Measurements from ENCODE around the gene INPP5K.
"Not testable (repeated sequence)": the region's sequence is repeated elsewhere in the genome, so short reads cannot be mapped to it uniquely, and the experiment has no call there.

INPP5K gene

DNA sequence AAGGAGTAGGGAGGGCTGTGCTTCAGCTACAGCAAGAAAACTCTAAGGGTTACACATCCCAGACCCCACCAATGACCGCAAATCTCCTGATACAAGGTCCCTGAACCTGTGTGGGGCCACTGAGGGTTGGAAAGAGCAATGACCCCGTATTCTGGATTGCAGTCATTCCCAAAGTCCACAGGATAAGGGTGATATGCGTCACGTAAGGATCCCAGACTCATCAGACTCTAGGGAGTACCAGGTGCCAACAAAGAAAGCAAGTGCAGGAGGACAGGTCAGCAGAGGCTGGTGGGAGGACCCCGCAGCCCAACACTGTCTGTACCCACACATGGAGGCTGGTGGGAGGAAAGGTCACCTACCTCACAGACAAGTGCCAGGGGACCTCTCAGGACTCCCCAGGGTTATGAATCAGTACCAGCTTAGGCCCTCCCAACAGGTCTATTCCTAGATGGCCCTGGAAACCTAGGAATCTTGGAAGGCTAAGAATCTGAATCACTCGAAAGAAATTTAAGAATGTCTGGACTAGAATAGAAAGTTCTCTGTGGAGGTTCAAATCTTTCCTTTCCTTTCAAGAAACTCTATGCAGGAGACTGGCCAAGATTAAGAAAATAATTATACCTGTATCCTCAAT is 30.0 kb upstream of the INPP5K start:
- DNase-seq = no peak

DNA sequence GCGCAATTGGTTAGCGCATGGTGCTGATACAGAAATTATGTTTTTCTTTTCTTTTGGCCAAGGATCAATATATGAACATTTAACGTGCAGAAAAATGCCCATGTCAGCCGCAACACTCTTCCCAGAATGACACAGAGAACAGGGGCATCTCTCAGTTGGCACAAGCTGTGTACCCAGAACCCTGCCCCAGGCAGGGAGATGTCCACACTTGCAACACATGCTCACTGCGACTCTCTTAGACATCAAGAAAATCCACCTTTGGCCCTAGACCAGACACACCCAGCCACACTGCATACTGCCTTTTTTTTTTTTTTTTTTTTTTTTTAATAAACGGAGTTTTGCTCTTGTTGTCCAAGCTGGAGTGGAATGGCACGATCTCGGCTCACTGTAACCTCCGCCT is 29.2 kb upstream of the INPP5K start:
- DNase-seq = no peak

DNA sequence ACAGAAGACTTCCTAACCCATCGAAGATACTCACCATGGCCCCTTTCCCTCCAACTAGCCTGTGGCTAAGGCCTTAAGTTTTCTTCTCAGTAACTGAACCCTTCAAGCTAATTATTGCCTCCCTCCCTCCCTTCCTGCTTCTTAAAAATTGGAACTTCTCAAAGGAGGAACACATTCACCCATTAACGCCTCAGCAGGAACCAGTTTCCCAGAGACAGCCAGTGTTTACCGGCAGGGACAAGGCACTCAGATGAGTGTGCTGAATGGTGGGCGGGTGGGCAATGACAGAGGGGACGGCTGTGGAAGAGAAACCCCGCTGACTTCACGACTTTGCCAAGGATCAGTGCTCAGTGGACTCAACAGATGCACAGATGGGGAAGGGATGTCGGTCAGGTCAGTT is 25.9 kb upstream of the INPP5K start:
- no peak for DNase-seq

DNA sequence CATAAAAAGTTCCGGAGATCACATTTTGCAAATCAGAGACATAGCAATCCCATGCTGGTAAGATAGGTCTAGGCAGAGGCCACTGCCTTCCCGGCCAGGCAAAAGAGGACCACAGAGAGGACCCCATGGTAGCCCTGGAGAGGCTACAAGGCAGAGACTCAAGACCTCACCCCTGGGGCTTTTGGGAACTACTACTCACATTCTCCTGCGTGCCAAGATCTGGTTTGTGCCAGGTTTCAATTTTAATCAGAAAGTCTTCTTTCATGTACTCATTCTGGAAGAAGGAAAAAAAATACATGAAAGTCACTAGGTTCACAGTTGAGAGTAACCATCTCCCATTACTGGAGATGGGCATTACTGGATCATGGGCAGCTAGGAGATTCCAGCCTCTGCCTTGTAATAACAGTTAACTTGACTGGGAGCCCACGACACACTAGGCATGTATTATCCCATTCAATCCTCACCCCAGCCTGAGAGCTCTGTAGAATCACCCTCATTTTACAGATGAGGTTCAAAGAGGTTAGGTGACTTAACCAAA is 25.0 kb upstream of the INPP5K start:
- no peak for DNase-seq

DNA sequence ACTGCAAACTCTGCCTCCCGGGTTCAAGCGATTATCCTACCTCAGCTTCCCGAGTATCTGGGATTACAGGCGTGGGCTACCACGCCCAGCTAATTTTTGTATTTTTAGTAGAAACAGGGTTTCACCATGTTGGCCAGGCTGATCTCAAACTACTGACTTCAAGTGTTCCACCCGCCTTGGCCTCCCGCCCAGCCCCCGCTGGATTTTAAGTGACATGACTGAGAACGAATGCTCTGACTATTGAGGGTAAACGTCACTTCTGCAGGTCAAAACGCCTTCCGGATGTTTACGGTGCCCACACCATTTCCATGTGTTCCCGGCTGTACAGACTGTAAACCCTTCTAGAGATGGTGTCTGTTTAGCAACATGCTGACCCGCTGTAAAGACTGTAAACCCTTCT is 23.4 kb upstream of the INPP5K start:
- DNase-seq = no peak

DNA sequence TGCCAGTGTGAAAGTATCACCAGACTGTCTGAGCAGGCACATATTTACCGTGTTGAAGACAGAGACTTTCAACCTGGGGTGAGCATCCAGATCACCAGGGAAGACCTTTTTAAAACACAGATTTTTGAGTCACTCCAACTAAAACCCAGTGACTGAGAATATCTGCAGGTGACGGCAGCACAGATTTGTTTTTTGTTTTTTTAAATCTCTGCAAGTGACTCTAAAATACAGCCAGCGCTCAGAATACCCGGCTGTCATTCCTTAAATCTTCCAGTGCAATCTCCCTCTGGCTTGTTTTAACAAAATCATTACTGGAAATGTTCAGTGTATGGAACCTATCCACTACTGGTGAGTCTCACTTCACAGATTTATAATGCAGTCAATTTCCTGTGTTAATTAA is 19.3 kb upstream of the INPP5K start:
- DNase-seq = no peak

DNA sequence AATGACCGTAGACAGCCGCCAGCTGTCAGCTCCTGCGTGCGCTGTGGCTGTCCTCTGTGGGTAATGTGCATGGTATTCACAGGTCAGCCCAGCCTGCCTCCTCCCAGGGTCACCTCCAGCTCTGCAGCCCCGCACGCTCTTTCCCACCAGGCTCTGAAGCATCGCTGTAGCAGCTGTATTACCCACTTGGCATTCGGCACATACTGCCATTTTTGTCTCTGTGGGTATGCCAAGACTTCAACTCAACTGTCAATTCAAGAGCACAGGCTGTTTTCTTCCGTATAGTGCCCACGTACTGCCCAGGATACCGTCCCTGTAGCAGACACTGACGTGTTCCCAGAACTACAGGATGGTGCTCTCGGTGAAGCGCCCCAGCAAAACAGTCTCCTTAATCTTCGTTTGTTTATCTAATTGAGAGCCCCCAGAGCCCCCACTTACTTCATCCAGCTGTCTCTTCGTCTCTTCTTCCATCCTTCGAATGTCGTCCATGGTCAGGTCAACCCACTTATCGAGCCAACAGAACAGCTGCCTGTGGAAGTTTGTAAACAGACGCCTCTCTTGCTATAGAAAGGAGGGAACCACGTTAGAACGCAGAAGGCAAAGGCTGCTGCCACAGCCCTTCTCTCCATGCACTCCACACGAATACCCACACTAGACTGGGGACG is 17.4 kb upstream of the INPP5K start:
- DNase-seq = no peak

DNA sequence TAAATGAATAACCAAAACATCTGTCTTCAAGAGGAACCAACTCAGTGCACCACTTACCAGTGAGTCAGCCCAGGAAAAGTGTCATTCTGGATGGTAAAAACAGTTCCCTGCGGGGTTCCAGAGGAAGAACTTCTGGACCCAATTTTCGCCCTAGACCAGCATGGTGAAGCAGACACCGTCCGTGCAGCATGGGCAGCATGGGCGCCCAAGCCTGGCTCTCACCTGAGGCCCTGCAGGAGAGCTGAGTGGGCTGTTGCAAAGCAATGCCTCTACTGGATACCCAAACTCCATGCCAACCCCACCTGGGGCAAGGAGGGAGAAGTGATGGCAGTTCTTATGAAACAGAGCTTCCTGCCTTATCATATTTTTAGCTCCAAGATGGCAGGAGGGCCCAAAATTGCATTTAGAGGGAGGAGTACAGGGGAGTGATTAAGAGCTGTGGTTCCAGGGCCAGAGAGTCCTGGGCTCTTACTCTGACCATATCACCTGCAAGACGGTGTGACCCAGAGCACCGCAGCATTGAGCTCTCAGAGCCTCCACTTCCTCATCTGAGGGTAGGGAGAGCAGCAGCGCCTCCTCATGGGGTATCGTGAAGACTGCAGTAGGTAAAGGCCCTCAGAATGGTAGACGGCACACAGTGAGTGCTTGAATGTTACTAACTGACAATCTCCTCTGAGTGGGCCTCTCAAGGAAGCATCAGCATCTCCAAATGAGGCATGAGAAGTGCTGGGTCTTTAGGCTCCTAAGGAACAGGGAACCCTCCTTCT is 16.6 kb upstream of the INPP5K start:
- peak; percentile 33 to 34 for DNase-seq

DNA sequence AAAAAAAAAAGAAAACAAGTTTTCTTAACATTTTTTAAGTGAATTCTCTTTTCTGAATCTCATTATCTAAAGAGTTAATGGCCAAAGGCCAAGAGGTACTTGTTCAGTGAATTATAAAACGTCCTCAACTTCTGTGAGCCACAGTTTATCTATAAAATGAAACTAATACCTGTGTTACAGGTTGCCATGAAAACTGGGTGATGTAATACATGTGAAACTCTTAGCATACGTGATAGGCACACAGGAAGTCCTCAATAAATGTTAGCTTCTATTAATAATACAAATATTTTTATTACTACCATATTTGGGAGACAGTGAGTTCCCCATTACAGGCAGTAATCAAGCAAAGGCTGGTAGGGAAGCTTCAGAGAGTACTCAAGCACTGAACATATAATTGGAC is 13.5 kb upstream of the INPP5K start:
- DNase-seq = no peak

DNA sequence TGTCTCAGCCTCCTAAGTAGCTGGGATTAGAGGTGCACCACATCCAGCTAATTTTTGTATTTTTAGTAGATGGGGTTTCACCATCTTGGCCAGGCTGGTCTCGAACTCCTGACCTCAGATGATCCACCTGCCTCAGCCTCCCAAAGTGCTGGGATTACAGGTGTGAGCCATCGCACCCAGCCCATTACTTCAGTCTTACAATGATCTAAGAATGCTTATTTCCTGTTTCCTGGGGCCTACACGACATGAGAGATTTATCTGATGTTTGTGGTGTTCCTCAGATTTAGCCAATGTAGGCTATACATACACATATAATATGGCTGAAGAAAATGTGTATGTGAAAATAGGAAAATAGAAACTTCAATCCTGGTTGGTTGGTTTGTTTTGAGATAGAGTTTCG is 10.5 kb upstream of the INPP5K start:
- not testable (repeated sequence) for DNase-seq

DNA sequence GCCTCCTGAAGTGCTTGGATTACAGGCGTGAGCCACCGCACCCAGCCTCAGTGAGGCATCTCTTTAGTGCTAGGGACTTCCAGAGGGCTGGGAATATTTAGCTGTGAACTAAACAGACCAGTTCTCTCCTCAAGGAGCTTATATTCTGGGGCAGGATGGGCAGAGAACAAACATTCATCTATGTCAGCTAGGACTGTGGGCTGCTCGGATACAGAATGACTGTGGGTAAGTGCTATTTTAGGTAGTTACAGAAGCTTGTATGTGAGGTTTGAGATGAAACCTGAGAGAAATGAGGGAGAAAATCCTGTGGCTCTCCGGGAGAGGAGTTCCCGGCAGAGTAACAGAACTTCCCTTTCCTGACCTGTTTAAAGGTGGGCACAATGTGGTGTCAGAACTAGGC is 6.2 kb upstream of the INPP5K start:
- DNase-seq = no peak

DNA sequence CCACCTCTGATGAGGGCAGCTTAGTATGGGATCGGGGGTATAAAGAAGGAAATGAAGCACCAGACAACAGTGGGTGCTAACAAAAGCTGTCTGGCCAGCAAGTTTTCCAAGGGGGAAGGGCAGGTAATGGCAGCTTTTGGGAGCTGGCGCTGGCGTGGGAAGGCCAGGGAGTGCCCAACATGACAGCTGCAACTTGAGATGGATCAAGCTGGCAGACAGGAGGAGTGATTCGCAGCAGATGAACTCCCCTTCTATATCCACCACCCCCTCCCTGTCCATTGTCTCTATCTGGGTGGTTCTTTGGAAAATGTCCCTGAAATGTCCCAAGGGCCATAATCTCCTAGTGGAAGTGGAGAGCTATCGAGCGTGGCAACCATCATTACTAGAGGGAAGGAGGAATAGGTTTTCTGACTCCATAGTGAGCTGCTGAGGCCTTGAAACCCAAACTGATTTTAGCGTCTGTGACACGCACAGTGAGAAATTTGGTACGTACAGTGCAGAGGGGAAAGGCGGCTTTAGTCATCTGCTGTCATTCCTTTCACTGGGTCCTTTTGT is 4.8 kb upstream of the INPP5K start:
- no peak for DNase-seq

DNA sequence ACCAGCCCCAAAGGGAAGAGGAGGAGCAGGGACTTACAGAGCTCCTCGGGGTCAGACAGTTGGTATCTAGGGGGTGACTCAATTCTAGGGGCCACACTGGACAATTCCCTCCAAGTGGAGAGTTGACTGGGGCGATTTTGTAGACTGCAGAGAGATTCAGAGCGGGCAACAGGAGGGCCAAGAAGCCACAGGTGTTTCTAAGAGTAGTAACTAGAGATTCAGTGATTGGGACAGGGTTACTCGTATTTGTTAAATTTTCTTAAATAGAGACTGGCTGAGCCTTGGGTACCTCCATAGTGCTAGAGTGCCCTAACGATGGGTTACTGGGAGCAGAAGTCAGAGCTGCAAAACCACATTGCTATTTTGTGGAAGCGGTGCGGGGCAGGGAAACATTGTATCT is 3.3 kb upstream of the INPP5K start:
- no peak for DNase-seq

DNA sequence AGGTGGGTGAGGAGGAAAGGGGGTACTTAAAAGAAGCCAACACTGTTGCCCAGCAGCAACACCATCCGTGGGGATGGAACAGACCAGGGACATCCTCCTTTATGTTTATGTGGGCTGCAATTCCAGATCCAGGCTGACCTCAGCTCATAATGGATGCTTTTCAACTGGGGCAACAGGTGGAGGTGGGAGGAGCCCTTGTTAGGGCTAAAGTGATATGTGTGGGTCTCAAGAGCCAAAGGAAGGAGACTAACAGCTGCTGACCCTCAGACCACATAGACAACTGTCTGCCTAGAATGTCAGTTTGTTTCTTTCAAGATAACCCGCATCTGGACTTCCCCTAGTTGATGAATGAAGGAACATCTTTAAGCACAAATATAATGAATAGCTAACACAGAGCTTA is 2.0 kb upstream of the INPP5K start:
- DNase-seq = no peak

DNA sequence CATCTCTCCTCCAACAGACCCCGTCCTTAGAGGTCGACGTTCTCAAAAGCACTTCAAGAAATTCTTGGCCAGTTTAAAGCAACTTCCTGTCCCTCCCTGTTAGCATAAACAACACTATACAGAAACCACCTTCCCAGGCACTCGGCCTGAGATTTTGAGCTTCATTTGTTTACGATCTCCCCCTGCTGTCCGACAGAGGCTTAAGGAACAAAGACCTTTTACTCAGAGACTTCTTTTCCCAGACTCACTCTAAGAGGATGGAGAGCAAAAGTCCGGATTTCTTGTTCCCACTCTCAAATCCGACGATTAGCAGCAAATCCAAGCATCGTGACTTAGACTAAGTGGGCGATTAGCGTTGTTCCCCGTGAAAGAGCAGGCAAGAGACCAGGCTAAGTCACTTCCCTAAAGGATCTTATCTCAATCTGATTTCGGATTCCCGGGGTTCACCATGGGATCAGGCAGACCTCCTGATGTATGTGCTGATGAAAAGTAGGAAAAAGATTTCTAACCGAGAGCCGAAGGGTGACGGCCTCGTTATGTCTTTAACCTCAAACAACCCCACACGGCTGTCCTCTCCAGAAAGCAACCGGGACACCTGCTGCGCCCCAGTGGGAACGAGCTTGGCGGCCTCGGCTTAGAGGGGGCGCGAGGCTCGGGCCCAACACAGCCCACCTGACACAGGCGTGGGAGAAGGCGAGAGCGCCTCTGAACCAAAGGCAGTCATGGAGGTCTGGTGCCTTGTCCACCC is 598 bp downstream of the INPP5K start:
- DNase-seq = peak; percentile 42 to 45

DNA sequence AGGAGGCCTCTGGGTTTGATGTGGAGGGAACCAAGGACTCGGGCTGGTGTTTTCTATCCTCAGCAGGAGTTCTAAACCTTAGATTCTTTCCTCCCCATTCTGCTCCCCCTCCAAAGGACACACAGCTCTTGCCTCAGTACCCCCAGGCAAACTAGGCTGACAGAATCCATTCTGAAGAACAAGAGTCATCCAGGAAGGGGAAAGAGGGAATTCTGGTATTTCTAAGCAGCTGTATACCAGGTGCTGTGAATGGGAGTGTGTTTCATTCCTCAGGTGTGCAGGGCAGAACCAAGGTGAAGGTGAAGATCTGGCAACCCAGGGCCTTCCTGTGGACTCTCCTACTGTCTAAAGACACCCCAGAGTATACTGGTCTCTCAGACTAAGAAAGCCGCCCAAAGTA is 4.1 kb downstream of the INPP5K start:
- no peak for DNase-seq

DNA sequence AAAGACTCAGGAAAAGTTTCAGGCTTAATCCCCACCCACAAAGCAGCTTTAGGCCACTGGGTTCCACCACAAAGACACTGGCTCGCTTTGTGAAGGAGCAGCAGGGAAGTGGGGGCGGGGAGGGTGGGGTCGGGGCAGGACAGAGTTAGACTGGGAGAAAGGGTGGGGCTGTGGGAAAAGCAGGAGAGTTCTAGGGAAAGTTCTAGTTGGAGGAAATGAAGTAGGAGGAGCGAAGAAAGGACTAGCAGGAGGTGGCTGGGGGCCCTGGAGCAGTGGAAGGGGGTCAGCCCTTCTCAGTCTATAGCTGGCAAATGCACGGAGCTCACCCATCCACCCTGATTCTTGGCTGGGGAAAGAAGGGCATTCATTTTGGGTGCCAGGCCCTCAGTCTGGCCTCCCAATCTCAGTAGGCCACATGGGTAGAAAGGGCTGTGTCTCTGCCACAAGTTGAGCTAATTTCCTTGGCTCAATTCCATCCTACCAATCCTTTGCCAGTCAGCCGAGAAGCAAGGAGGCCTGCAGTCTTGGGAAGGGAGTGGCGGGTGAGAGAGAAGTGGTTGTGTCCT is 4.6 kb downstream of the INPP5K start:
- DNase-seq = no peak

DNA sequence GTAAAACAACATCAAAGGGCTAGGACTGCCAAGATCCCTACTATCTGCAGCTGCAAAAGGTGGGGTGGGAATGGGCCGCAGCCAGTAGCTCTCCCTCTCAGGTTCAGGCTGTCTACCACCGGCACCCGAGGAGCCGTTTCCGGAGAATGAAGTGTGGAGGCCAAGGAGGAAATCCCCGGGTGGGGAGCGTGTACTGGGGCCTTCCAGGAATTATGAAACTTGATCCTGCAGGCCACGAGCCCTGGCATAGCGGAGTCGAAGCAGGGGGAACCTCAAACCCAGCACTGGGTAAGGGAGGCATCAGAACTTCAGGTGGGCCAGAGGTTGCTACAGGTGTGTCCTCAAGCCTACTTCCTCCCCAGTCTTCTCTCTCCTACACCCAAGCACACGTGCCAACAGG is 5.1 kb downstream of the INPP5K start:
- no peak for DNase-seq

DNA sequence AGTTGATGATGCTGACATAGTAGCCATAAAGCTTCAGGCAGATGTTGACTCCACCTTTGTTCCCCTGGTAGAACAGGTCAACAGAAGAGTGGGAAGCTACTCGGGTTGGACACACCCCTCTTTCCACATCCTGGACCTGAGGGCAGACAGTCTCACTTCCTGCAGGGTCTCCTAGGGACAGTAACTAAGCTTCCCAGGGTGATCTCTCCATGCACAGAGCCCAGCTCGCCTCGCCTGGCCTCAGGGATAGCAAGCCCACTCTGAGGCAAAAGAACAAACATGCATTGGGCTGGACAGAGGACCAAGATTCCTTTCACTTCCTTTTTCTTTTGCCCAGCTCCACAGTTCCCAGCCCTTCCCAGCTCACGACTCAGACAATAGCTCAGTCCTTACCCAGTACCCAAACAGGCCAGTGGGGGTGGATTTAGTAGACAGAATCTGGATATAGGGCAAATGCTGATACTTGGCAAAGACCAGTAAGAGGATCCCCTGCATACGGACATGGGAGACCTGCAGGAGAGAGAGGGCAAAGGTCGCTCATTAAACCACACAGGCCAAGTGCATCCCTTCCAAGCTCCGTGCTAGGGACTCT is 7.0 kb downstream of the INPP5K start:
- no peak for DNase-seq

DNA sequence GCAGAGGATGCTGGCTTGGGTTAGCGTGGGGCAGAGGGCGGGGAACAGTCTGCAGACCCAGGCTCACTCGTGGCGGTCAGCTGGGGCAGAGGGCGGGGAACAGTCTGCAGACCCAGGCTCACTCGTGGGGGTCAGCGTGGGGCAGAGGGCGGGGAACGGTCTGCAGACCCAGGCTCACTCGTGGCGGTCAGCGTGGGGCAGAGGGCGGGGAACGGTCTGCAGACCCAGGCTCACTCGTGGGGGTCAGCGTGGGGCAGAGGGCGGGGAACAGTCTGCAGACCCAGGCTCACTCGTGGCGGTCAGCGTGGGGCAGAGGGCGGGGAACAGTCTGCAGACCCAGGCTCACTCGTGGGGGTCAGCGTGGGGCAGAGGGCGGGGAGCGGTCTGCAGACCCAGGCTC is 7.7 kb downstream of the INPP5K start:
- not testable (repeated sequence) for DNase-seq

DNA sequence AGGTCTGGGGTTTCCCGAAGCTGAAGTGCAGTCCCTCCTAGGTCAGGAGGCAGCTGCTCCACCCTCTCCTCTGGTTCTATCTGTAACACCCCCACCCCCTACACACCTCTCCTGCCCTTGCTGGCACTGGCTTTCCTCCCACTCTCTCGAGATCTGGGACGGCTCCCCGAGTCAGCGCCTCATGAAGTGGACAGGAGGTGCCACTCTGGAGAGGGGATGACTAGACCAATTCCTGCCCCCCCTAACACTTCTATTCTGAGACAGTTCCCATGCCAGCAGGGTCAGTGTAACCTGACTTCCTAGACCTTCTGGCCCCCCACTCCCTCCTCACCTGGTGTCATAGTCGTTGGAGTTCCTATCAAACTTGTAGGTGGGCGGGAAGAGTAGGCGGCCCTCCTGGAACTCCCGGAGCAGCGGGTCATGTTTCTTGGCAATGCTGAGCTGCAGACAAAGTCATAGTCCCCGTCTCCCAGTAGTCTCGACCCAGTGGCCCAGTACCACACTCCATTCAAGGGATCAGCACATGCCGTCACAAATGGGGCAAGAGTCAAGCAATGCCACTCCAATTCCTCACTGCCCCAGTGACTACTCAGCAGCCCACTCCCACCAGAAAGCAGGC is 9.7 kb downstream of the INPP5K start:
- no peak for DNase-seq

DNA sequence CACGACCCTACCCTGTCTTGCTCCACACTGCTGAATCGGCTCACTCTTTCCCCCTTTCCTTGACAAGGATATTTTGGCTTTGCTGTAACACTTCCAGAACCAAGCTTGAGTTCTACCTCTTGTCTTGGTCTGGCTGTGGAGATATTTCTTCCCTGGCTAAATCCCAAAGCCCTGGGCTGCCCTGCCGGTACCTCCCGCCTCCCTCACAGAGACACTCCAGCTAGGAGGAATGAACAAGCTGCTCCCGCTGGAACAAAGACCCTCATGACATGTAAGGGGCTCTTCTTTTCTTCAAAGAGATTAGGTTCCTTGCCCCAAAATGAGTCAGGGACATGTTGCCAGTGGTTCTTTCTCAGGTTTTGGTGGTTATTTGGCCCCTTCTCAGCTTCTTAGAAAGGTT is 10.8 kb downstream of the INPP5K start:
- no peak for DNase-seq
